Kidney (tissue), 14 donors: ENCODE measurements around the gene HMX3. TPM values are rescaled to one million over a fixed set of nuclear protein-coding genes. Genes with fewer than 3 reads are reported as not detected.

Source experiments
- DNase-seq, 5 donors: peaks; one replicate each; pipeline ENCODE4 v3.0.0-alpha.2; 2013 to 2020
- FAIRE-seq: peaks from 2 replicates; lab custom pipeline; 2012; peaks lifted over from hg19 to GRCh38; lab: Jason Lieb, UNC
- H3K27ac ChIP-seq, 2 donors: one replicate each; pipeline ENCODE4 v1.7.0; 2013; ENCODE audit warnings: low read depth in 2 of 2, low read length in 2 of 2, inconsistent platforms in 1 of 2
- H3K27me3 ChIP-seq: one replicate; pipeline ENCODE4 v1.7.1; 2013; ENCODE audit warnings: low read length, inconsistent platforms; ENCODE audit not compliant: control insufficient read depth, insufficient read depth
- H3K36me3 ChIP-seq, 3 donors: one replicate each; pipeline versions ENCODE4 v1.7.0 to v1.7.1; 2013; ENCODE audit warnings: low read length in 3 of 3, control low read depth in 1 of 3, inconsistent platforms in 1 of 3; ENCODE audit not compliant: insufficient read depth in 3 of 3, control insufficient read depth in 2 of 3
- H3K4me1 ChIP-seq, 3 donors: one replicate each; pipeline versions ENCODE4 v1.7.0 to v1.7.1; 2013; ENCODE audit warnings: low read length in 3 of 3, inconsistent platforms in 1 of 3, low read depth in 1 of 3; ENCODE audit not compliant: control insufficient read depth in 2 of 3, insufficient read depth in 2 of 3
- H3K4me3 ChIP-seq, 3 donors: one replicate each; pipeline versions ENCODE4 v1.7.0 to v1.8.1; 2013; ENCODE audit warnings: low read length in 3 of 3, control low read depth in 1 of 3, inconsistent platforms in 1 of 3
- H3K9ac ChIP-seq, 3 donors: one replicate each; pipeline versions ENCODE4 v1.7.0 to v1.7.1; 2013; ENCODE audit warnings: low read length in 3 of 3, control low read depth in 1 of 3, inconsistent platforms in 1 of 3
- H3K9me3 ChIP-seq, 3 donors: one replicate each; pipeline versions ENCODE4 v1.7.0 to v1.7.1; 2013; ENCODE audit warnings: low read length in 3 of 3, control low read depth in 1 of 3, inconsistent platforms in 1 of 3; ENCODE audit not compliant: control insufficient read depth in 2 of 3, insufficient read depth in 1 of 3
- intact Hi-C: fragments of 100-400 bp; cut with DNase I; formaldehyde crosslinking; loops from one replicate; pipeline ENCODE4 v1.11.1; 2022
- polyA plus RNA-seq: library from polyadenylated mRNA; stranded (reverse); fragments of 350-450 nt; fragmentation: Illumina TruSeq; extraction: RNeasy Lipid Tissue Mini Kit (QIAGEN cat#74804); gene quantifications from one replicate; pipeline ENCODE4 v1.2.3, GENCODE V29; 2014; ENCODE audit warnings: low read depth, low replicate concordance; ENCODE audit not compliant: insufficient read depth
- total RNA-seq: library from RNA; stranded (reverse); fragmentation: NEBNext Ultra II Directional; extraction: Animal tissue kit (Norgen Biotek cat#: 25700); gene quantifications from one replicate; pipeline ENCODE4 v1.2.1, GENCODE V29; 2021
- TF ChIP-seq, protein P1 (sequence below): IDR thresholded peaks from 3 replicates; pipeline ENCODE4 v1.5.1; 2012; ENCODE audit warnings: mild to moderate bottlenecking, moderate library complexity, borderline replicate concordance; ENCODE audit not compliant: insufficient read depth; ENCODE audit errors: extremely low read depth
- donor health status: control.
- donor health status: control.
- donor health status: control.
- donor health status: control.
- donor health status: control.
- donor health status: DM: yes; HTN: yes; CAD: no.
- donor health status: Normal renal cell carcinoma (clear cell type).

HMX3 gene
- total and polyA plus RNA-seq, 2 donors from 2014 or later: not detected

DNA sequence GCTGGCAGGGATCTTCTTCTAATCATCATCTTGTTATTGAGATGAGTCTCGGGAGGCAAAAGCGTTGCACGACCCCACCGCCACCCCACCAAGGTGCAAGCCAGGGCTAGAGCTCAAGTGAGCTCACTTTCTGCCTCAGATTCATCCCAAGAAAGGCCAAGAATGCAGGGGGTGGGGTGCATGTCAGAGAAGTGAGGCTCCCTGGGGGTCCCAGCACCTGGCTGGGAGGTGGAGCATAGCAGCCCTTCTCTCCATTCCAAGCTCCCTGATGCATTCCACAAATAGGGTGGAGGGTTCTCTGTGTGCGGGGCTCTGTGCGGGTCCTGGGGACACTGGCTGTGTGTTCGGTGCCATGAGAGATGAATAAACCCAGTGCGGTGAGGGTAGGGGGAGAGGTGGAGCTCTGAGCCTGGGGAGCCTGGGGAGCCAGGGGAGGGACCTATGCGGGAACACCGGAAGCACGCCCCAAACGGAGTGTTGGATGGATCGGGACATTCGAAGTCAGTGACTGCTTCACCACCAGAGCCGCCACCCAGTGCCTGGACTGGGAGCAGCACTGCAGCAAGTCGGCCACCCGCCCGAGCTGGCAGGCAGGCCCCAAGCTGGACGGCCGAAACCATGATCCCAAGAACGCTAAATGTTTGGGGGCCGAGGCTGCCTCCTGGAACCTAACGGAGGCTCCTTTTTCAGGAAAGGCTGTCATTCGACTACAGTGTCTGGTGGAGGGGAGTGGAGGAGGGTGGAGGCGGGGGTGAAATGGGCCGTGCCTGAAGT, 17.9 kb upstream of the HMX3 start:
- no peak for FAIRE-seq
- Histone ChIP-seq H3K9me3 (no peaks in the 10 kb centered on the region), H3K36me3 (no peaks in the 10 kb centered on the region), H3K4me1 (no peaks in the 10 kb centered on the region), H3K4me3 (no peak overlapping the region), H3K9ac (no peak overlapping the region), H3K27ac (no peak overlapping the region), H3K27me3 (peaks cover 10% of the 10 kb centered on the region)
- peak in 4 of 5 donors; percentile 49 to 68 (median 62) for DNase-seq
- intact Hi-C loops: no loop called here
- TF ChIP-seq, protein P1, sequence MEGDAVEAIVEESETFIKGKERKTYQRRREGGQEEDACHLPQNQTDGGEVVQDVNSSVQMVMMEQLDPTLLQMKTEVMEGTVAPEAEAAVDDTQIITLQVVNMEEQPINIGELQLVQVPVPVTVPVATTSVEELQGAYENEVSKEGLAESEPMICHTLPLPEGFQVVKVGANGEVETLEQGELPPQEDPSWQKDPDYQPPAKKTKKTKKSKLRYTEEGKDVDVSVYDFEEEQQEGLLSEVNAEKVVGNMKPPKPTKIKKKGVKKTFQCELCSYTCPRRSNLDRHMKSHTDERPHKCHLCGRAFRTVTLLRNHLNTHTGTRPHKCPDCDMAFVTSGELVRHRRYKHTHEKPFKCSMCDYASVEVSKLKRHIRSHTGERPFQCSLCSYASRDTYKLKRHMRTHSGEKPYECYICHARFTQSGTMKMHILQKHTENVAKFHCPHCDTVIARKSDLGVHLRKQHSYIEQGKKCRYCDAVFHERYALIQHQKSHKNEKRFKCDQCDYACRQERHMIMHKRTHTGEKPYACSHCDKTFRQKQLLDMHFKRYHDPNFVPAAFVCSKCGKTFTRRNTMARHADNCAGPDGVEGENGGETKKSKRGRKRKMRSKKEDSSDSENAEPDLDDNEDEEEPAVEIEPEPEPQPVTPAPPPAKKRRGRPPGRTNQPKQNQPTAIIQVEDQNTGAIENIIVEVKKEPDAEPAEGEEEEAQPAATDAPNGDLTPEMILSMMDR: no peak

DNA sequence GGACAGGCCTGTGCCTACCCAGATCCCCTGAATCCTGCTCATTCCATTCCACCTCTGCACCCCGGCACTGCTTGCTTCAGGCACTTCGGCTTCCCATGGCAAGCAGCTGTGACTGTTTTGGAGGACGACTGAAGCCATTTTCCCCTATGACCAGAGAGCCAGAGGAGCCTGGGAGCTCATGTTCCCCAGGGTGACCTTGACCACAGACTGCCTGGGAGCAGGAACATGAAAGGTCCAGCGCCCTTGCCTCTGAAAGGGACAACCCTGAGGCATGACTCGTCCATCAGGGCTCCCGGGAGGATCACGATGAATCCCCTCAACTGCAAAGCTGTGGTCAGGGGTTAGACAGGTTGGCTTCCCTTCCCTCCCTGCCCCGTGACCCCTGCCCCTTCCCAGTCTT, 16.7 kb upstream of the HMX3 start:
- Histone ChIP-seq H3K4me1 (no peaks in the 10 kb centered on the region), H3K9me3 (no peaks in the 10 kb centered on the region), H3K27ac (no peak overlapping the region), H3K27me3 (peaks cover 10% of the 10 kb centered on the region), H3K36me3 (no peaks in the 10 kb centered on the region), H3K9ac (no peak overlapping the region), H3K4me3 (no peak overlapping the region)
- intact Hi-C loops: no loop called here
- no peak for FAIRE-seq
- DNase-seq: no peak
- TF ChIP-seq, protein P1: no peak

DNA sequence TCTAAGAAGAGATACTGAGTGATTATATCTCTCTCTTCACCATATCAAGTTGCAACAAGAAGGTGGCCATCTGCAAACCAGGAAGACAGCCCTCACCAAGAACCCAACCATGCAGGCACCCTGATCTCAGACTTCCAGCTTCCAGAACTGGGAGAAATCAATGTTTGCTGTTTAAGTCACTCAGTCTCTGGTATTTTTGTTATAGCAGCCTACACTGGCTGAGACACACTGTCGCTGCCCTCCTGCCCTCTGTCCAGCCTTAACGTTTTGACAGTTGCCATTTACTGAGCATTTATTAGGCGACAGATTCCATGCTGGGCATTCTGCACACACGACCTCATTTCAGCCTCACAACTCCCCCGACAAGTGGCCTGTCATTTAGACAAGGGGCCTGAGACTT, 9.5 kb upstream of the HMX3 start:
- H3K27ac ChIP-seq: no peak overlapping the region
- intact Hi-C loops: no loop called here
- peaks cover 17% of the 10 kb centered on the region for H3K27me3 ChIP-seq
- FAIRE-seq: no peak
- no peak for DNase-seq
- TF ChIP-seq, protein P1: no peak
- H3K4me3 ChIP-seq: no peak overlapping the region
- H3K9ac ChIP-seq: no peak overlapping the region
- no peaks in the 10 kb centered on the region for H3K4me1 ChIP-seq
- H3K9me3 ChIP-seq: peaks cover 0 to 6% (median 0%) of the 10 kb centered on the region in 3 donors
- H3K36me3 ChIP-seq: no peaks in the 10 kb centered on the region
